ENCODE data around the gene RNF217. TPM values are rescaled to one million over a fixed set of nuclear protein-coding genes. Genes with fewer than 3 reads are reported as not detected.

Gene RNF217
- total RNA-seq, 1 donor from 2014 or later: 14.1 TPM

DNA sequence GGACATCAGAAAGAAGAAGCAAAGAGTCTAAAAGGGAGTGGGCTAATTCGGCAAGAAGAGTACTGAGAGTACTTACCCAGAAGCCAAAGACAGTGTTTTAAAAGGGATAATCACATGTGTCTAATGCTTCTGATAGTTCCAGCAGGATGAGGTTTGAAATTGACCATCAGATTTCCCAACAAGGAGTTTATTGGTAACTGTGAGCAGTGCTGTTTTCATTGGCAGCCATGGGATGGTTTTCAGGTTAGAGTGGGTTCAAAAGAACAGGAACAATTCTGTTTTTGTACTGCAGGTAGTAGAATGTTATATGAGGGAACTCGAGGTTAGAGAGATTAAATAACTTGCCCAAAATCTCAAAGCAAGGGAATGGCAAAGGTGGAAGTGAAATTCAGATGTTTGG lies 8.5 kb downstream of the RNF217 start:
- H3K4me1 ChIP-seq: peaks cover 25% of the 10 kb centered on the region
- intact Hi-C loops (cut with micrococcal nuclease): no loop called here
- no peak overlapping the region for H3K4me3 ChIP-seq
- H3K27ac ChIP-seq (replicated peaks): no peak overlapping the region
- no peaks in the 10 kb centered on the region for H3K9me3 ChIP-seq (replicated peaks)
- H3K27me3 ChIP-seq (ENCODE audit: low read depth): no peaks in the 10 kb centered on the region
- TF ChIP-seq, protein P1, sequence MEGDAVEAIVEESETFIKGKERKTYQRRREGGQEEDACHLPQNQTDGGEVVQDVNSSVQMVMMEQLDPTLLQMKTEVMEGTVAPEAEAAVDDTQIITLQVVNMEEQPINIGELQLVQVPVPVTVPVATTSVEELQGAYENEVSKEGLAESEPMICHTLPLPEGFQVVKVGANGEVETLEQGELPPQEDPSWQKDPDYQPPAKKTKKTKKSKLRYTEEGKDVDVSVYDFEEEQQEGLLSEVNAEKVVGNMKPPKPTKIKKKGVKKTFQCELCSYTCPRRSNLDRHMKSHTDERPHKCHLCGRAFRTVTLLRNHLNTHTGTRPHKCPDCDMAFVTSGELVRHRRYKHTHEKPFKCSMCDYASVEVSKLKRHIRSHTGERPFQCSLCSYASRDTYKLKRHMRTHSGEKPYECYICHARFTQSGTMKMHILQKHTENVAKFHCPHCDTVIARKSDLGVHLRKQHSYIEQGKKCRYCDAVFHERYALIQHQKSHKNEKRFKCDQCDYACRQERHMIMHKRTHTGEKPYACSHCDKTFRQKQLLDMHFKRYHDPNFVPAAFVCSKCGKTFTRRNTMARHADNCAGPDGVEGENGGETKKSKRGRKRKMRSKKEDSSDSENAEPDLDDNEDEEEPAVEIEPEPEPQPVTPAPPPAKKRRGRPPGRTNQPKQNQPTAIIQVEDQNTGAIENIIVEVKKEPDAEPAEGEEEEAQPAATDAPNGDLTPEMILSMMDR (IDR thresholded peaks at IDR 0.05; ENCODE audit: borderline replicate concordance): no peak
- DNase-seq: no peak
- peaks cover 16% of the 10 kb centered on the region for H3K36me3 ChIP-seq

DNA sequence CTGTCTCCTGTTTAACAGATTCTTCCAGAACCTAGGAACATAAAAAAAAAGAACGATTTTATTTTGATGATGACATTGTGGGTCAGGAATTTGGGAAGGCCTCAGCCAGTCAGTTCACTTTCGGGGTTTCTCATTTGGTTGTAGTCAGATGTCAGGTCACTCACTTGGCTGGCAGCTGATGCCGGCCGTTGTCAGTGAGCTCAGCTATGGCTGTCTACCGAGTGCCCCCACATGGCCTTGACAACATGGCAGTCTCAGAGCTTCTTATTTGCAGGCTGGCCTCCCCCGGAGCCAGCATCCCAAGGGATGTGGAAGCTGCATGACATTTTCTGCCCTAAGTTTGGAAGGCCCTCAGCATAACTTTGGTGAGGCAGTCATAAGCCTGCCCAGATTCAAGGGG lies 11.5 kb downstream of the RNF217 start:
- Histone ChIP-seq H3K27ac (replicated peaks) (no peak overlapping the region), H3K27me3 (ENCODE audit: low read depth) (no peaks in the 10 kb centered on the region), H3K4me1 (peaks cover 4% of the 10 kb centered on the region), H3K36me3 (peaks cover 29% of the 10 kb centered on the region), H3K4me3 (no peak overlapping the region), H3K9me3 (replicated peaks) (peaks cover 11% of the 10 kb centered on the region)
- no peak for DNase-seq
- TF ChIP-seq, protein P1 (IDR thresholded peaks at IDR 0.05; ENCODE audit: borderline replicate concordance): no peak
- intact Hi-C loops (cut with micrococcal nuclease): no loop called here

DNA sequence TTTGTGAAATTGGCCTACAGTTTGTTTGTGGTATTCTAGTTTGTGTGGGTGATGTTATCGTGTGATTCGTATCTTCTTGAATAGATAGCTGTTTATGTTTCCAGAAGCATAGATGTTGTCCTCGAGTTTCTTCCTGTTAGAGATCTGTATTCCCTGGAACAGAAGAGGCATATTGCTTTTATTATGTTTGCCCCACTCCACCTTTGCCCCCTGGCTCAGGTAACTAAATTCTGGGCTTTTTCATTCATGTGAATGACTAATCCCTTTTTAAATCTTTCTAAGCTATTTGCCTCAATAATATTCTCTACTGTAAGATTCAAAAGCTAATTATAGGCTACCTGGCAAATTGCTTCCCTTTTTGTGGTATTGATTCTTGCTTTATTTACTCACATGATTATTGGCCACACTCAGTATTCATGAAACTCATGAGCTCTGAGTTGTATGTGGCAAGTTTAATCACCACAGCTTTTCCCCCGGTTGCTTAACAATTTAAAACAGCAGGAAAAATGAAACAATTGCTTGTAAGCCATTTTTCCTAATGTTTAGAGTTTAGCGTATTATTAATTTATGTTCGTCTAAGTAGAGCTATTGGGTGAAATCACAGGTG lies 12.6 kb downstream of the RNF217 start:
- no peak overlapping the region for H3K27ac ChIP-seq (replicated peaks)
- H3K36me3 ChIP-seq: peaks cover 35% of the 10 kb centered on the region
- H3K4me3 ChIP-seq: no peak overlapping the region
- H3K9me3 ChIP-seq (replicated peaks): peaks cover 21% of the 10 kb centered on the region
- TF ChIP-seq, protein P1 (IDR thresholded peaks at IDR 0.05; ENCODE audit: borderline replicate concordance): no peak
- H3K4me1 ChIP-seq: peaks cover 3% of the 10 kb centered on the region
- H3K27me3 ChIP-seq (ENCODE audit: low read depth): no peaks in the 10 kb centered on the region
- DNase-seq: no peak
- intact Hi-C loops (cut with micrococcal nuclease): no loop called here

DNA sequence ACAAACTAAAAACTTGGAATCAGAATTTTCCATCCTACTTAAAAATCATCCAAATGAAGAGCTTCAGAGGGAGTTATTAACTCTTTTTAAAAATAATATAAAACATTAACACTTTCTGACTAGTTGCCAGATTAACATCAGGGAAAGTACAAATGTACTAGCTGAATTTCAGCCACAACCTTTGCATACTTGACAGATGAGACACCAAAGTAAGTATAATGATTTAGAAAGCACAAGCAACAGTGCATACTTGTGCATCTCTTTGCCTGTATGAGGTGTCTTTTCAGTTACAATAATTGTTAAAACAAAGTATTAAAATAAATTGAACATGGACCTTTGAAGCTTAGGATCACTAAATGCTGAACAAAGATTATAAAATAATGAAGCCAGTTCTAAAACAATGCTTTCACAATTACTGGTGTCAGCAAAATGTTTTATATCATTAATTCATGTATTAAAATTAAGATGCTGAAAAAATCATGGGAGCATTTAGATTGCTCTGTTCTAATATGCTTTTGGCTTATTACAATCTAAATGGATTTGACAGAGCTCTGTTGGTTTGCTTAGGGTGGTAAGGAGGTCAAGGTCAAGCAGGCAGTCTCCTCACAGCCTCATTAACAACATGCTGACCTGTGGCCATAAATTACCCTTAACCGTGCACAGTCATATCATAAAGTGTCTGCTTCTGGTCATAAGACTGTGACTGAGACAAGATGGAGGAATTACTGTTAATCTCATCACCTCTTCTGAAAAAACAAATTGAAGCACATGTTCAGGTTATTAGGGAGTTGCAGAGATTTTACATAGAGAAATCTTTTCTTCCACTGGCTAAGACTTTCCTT lies 15.1 kb downstream of the RNF217 start:
- Histone ChIP-seq H3K4me1 (peaks cover 3% of the 10 kb centered on the region), H3K9me3 (replicated peaks) (peaks cover 21% of the 10 kb centered on the region), H3K27ac (replicated peaks) (no peak overlapping the region), H3K36me3 (peaks cover 21% of the 10 kb centered on the region), H3K27me3 (ENCODE audit: low read depth) (no peaks in the 10 kb centered on the region), H3K4me3 (no peak overlapping the region)
- TF ChIP-seq, protein P1 (IDR thresholded peaks at IDR 0.05; ENCODE audit: borderline replicate concordance): no peak
- DNase-seq: no peak
- intact Hi-C loops (cut with micrococcal nuclease): no loop called here

DNA sequence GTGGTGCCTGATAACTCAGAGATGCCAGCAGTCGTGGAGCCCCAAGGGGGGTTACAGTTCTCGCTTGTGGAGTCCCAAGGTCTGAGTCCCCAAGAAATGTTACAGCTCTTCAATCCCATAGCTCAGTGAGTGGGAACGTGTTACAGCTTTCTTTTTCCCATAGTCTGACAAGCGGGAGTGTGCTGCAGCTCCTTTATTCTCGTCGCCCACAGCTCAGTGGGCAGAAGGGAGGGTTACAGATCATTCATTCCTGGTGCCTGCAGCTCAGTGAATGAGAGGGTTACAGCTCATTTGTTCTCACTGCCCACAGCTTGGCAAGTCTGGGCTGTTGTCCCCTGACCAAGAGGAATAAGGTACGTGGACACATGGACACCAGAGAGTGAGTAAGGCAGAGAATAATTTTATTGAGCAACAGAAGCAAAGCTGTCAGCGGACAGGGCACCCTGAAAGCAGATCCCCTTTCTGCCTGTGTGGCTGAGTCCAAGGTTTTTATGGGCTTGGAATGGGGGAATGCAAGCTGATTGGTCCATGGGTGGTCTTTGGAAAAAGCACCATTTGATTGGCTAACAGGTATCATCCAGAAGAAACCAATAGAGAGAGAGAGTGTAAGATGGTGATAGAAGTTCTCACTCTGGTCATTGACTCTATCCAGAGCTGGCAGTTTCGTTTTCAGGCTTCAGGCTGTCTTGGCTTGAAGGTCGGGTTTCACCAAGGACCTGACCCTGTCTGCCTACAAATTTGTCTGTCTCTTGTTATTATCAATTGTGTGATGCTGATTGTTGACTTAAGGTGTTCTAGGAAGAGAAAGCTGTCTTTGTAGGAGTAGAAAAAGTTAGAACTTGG lies 16.4 kb downstream of the RNF217 start:
- intact Hi-C loops (cut with micrococcal nuclease): no loop called here
- TF ChIP-seq, protein P1 (IDR thresholded peaks at IDR 0.05; ENCODE audit: borderline replicate concordance): no peak
- no peak overlapping the region for H3K4me3 ChIP-seq
- H3K27me3 ChIP-seq (ENCODE audit: low read depth): no peaks in the 10 kb centered on the region
- peaks cover 18% of the 10 kb centered on the region for H3K36me3 ChIP-seq
- H3K27ac ChIP-seq (replicated peaks): no peak overlapping the region
- no peak for DNase-seq
- H3K4me1 ChIP-seq: peaks cover 3% of the 10 kb centered on the region
- peaks cover 21% of the 10 kb centered on the region for H3K9me3 ChIP-seq (replicated peaks)
